ENCODE results near the gene GNAS. TPM values are rescaled to one million over a fixed set of nuclear protein-coding genes. Genes with fewer than 3 reads are reported as not detected.

Gene GNAS
- total and polyA plus RNA-seq, 10 donors: 722 to 854 (median 770) TPM

DNA sequence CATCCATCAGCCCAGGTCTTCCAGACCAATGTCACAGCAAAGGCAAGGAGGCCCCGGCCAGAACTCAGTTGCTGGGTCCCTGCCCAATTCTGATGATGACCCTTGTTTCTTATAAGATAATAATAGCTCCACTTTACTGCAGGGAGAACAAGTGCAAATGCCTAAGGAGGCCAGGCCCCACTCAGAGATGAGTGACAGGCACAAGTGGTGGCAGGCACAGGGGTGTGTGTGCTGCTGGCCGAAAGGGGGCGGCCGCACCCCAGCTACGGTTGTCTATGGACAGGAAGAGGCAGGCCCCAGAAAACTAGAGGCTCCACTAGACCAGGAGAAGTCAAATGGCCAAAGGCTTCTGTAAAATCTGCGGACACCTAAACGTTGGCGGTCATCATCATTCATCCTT is 30.4 kb upstream of the GNAS start:
- H3K4me1 ChIP-seq: no peaks in the 10 kb centered on the region
- peaks cover 0 to 6% (median 0%) of the 10 kb centered on the region in 8 donors for H3K9me3 ChIP-seq
- intact Hi-C loops (cut with DNase I; ENCODE audit: low total_unique reads): no loop called here
- H3K4me3 ChIP-seq: no peak overlapping the region
- H3K36me3 ChIP-seq: no peaks in the 10 kb centered on the region
- no peaks in the 10 kb centered on the region for H3K27me3 ChIP-seq (replicated peaks in 1 of 7)
- WGBS, 5 donors: 80 to 94% (median 87%) methylated on average over 8 of the region's 8 CpGs
- DNase-seq: no peak
- no peak overlapping the region for H3K27ac ChIP-seq
- TF ChIP-seq POLR2AphosphoS5 (IDR thresholded peaks at IDR 0.05) (no peak), POLR2A (IDR thresholded peaks at IDR 0.05) (no peak)
- TF ChIP-seq, protein P1, sequence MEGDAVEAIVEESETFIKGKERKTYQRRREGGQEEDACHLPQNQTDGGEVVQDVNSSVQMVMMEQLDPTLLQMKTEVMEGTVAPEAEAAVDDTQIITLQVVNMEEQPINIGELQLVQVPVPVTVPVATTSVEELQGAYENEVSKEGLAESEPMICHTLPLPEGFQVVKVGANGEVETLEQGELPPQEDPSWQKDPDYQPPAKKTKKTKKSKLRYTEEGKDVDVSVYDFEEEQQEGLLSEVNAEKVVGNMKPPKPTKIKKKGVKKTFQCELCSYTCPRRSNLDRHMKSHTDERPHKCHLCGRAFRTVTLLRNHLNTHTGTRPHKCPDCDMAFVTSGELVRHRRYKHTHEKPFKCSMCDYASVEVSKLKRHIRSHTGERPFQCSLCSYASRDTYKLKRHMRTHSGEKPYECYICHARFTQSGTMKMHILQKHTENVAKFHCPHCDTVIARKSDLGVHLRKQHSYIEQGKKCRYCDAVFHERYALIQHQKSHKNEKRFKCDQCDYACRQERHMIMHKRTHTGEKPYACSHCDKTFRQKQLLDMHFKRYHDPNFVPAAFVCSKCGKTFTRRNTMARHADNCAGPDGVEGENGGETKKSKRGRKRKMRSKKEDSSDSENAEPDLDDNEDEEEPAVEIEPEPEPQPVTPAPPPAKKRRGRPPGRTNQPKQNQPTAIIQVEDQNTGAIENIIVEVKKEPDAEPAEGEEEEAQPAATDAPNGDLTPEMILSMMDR (IDR thresholded peaks at IDR 0.05 in 8 of 11, conservative IDR thresholded peaks at IDR 0.05 in 3 of 11): no peak

DNA sequence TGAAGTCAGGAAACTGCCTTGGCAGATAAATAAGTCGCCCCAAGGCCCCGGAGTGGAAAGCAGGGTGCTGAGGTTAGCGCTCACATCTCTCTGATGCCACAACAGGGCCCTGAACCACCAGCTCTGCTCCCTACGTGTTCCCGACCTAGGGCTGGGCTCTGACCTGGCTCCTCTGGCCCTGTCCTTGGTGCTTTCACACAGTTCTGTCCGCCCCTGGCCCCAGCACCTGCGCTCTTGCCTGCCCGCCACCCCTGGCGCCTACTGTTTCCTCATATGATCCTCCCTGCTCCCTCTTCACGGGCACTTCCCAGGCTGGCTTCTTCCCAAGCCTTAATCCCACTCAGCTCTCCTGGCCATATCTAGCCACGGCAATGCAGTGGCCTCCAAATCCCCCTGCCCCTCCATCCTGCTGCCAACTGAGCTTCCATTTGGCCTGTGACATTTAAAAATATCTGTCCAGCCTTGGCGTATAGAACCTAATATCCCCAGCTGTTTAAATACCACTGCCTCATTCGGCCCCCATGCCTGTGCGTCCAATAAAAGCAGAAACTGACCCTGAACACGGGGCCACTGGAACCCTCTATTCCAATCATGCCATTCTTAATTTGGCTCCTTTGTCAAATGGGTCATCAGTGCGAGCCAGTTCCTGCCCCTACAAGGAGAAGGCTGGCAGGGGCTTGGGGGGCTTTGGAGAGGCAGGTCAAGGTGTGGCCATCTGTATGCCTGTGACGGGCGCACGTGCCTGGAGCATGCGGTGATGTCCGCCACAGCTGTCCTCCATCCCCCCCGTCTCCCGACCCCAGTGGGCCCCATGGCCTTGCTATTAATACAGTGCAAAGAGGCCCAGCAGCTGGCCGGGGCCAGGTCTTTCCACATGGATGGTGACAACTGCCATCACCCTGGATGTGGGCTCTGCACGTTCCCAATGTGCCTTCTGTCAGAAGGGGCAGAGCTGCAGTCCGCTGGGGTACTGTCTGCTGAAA is 29.5 kb upstream of the GNAS start:
- Histone ChIP-seq H3K4me1 (no peaks in the 10 kb centered on the region), H3K27me3 (replicated peaks in 1 of 7) (no peaks in the 10 kb centered on the region), H3K4me3 (no peak overlapping the region), H3K27ac (no peak overlapping the region), H3K9me3 (peaks cover 0 to 6% (median 0%) of the 10 kb centered on the region in 8 donors), H3K36me3 (no peaks in the 10 kb centered on the region)
- intact Hi-C loops (cut with DNase I; ENCODE audit: low total_unique reads): no loop called here
- 89 to 94% (median 91%) methylated on average over 18 to 26 of the region's 26 CpGs for WGBS, 5 donors
- DNase-seq: no peak
- TF ChIP-seq, protein P1 (IDR thresholded peaks at IDR 0.05 in 8 of 11, conservative IDR thresholded peaks at IDR 0.05 in 3 of 11): no peak
- TF ChIP-seq POLR2A (IDR thresholded peaks at IDR 0.05): no peak
- TF ChIP-seq POLR2AphosphoS5 (IDR thresholded peaks at IDR 0.05): no peak

DNA sequence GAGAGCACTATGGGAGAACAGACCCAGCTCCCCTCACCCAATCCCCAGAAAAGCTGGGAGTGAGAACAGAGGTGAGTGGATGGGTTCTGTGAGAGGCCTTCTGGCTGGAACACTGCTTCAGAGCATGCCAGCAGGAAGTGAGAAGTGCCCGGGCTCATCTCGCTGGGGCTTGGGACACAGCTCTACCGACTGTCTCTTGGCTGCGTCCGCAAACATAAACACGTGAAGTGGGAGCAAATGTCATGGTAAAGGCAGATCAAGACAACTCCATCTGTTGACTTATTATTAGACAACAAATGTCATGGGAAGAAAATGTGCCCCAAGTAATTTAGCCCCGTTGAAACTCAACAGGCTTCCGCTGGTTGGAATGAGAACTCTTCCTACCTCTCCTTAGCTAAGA is 27.7 kb upstream of the GNAS start:
- H3K9me3 ChIP-seq: peaks cover 0 to 6% (median 0%) of the 10 kb centered on the region in 8 donors
- H3K27ac ChIP-seq: no peak overlapping the region
- whole genome bisulfite sequencing, 5 donors: 81 to 89% (median 85%) methylated on average over 8 of the region's 8 CpGs
- no peak overlapping the region for H3K4me3 ChIP-seq
- intact Hi-C loops (cut with DNase I; ENCODE audit: low total_unique reads): no loop called here
- TF ChIP-seq, protein P1 (IDR thresholded peaks at IDR 0.05 in 8 of 11, conservative IDR thresholded peaks at IDR 0.05 in 3 of 11): no peak
- TF ChIP-seq POLR2AphosphoS5 (IDR thresholded peaks at IDR 0.05): no peak
- no peak for DNase-seq
- H3K27me3 ChIP-seq (replicated peaks in 1 of 7): no peaks in the 10 kb centered on the region
- H3K36me3 ChIP-seq: no peaks in the 10 kb centered on the region
- H3K4me1 ChIP-seq: no peaks in the 10 kb centered on the region

DNA sequence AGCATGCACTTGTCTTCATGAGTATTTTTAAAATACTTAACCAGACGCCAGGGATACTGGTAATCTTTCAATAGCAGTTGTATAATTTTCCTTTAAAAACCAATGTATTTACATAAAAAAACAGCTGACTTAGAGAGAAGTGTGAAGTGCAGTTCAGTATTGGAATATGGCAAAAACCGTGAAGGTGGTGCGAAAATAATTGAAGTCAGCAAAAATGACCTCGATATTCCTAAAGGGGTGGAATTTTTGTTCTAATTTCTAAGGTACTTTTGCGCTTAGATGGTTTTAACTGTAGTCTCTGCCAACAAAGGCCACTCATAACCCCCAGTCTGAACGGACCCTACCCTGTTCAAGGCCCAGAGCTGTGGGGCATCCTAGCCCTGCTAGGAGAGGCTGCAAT is 27.1 kb upstream of the GNAS start:
- Histone ChIP-seq H3K4me1 (no peaks in the 10 kb centered on the region), H3K27ac (no peak overlapping the region), H3K27me3 (replicated peaks in 1 of 7) (no peaks in the 10 kb centered on the region), H3K36me3 (no peaks in the 10 kb centered on the region), H3K9me3 (peaks cover 0 to 6% (median 0%) of the 10 kb centered on the region in 8 donors), H3K4me3 (no peak overlapping the region)
- 84 to 93% (median 91%) methylated on average over 6 of the region's 6 CpGs for WGBS, 5 donors
- intact Hi-C loops (cut with DNase I; ENCODE audit: low total_unique reads): no loop called here
- no peak for DNase-seq
- TF ChIP-seq, protein P1 (IDR thresholded peaks at IDR 0.05 in 8 of 11, conservative IDR thresholded peaks at IDR 0.05 in 3 of 11): no peak
- TF ChIP-seq POLR2AphosphoS5 (IDR thresholded peaks at IDR 0.05): no peak
- TF ChIP-seq POLR2A (IDR thresholded peaks at IDR 0.05): no peak
